ENCODE measurements around the gene SPRY4.
"Not testable (repeated sequence)": the region's sequence is repeated elsewhere in the genome, so short reads cannot be mapped to it uniquely, and the experiment has no call there.

Gene SPRY4, protein sequence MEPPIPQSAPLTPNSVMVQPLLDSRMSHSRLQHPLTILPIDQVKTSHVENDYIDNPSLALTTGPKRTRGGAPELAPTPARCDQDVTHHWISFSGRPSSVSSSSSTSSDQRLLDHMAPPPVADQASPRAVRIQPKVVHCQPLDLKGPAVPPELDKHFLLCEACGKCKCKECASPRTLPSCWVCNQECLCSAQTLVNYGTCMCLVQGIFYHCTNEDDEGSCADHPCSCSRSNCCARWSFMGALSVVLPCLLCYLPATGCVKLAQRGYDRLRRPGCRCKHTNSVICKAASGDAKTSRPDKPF

GRCh38 chr5:142324871-142325724, at the start of gene SPRY4:
Gene SPRY4 (minus strand): TSS chr5:142325021. CDS start chr5:142315108, 9,913 bp downstream.
- peak; percentile 88 for DNase-seq

DNA sequence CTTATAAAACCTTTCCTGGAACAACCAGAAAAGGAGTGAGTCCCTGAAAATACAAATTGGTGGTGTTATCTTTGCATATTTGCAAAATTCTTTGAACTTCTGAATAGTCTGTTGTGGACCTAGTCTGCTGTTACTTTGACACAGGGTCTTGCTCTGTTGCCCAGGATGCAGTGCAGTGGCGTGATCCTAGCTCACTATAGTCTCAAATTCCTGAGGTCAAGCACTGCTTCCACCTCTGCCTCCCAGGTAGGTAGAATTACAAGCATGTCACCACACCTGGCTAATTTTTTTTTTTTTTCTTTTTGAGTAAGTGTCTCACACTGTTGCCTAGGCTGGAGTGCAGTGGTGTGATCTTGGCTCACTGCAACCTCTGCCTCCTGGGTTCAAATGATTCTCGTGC, 43.7 kb upstream of the SPRY4 start:
- no peak for DNase-seq

DNA sequence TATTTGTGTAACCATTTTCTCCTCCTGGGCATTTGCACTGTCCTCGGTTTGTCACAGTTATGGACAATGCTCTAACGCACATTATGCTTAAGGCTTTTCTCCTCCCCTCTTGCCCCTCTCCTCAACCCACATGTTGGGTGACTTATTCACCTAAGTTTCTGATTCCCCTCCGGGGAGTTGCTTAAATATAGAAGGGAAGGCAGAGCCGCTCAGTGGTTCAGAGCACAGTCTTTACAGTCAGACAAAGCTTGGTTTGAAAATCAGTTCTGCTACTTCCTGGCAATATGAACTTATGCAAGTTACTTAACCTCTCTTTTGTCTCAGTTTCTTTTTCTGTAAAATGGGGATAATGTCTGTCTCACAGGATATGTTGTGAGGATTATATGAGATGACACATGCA, 41.2 kb upstream of the SPRY4 start:
- DNase-seq = no peak

DNA sequence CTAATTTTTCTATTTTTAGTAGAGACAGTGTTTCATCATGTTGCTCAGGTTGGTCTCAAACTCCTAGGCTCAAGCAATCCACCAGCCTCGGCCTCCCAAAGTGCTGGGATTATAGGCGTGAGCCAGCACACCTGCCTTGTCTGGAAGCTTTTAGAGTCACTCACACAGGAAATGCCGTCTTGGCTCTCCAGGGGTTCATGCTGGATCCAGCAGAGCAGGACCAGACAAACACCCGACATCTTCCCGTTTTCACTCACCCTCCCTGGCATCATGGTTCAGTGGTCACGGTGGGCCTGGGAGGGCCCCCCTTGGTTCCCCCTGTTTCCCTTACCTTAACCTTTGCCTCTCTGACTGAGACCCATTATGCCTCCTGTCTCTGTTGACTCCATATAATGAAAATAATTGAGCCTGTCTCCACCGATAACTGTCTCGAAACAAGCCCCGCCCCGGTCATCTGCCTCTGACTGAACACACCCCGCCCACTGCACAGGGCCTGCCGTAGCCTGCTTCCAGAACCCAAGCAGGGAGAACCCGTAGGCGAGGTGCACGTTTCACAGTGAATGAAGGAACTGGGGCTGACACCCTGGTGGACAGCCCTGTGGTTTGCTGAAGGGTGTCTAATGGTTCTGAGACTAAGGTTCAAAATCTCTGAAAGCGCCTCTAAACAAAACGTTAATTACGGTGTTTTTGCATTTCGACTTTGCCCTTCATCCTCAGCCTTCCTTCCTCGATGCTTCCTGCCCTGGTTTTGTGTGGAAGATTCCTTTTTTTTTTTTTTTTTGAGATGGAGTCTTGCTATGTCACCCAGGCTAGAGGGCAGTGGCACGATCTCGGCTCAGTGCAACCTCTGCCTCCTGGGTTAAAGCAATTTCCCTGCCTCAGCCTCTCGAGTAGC, 39.7 kb upstream of the SPRY4 start:
- no peak for DNase-seq

DNA sequence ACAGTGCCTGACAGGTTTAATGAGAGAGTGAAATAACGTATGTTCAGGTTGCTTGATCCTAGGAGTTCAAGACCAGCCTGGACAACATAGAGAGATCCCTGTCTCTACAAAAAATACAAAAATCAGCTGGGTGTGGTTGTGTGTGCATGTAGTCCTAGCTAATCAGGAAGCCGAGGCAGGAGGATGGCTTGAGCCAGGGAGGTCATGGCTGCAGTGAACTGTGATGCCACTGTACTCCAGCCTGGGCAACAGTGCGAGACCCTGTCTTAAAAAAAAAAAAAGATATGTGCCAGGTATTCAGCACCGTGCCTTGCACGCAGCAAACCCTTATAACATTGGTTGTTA, 38.8 kb upstream of the SPRY4 start:
- no peak for DNase-seq

DNA sequence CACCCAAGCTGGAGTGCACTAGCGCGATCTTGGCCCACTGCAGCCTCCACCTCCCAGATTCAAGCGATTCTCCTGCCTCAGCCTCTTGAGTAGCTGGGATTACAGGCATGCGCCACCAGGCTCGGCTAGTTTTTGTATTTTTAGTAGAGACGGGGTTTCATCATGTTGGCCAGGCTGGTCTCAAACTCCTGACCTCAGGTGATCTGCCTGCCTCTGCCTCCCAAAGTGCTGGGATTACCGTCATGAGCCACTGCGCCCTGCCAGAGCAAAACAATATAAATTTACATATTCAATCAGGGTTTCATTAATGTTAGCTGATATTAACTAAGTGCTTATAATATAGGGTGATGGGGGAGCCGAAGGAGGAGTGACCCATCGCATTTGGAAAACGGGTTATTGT, 37.4 kb upstream of the SPRY4 start:
- DNase-seq = not testable (repeated sequence)

GRCh38 chr5:142360607-142361120, 35.8 kb upstream of the SPRY4 start:
- no peak for DNase-seq

DNA sequence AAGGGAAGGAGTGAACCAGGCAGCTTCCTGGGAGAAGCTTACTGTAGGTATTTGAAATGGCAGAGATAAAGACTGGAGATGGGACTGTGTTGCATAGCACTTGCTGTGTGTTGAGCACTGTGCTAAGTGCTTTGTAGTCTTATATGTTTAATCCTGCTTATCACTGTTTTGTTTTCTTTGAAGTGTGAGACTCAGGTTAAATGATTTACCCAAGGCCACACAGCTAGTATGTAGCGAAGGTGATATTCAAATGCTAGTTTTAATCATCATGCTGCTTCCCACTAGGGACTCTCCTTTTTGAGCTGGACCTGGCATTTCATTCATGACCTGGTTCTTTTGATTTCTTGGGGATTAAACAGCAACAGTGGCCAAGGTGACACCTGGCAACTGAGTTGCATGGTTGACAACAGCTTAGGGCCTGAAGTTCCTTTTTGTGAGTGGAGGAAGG, 35.3 kb upstream of the SPRY4 start:
- DNase-seq = no peak

GRCh38 chr5:142358648-142359047, 33.8 kb upstream of the SPRY4 start:
- DNase-seq = no peak

GRCh38 chr5:142358121-142358520, 33.3 kb upstream of the SPRY4 start:
- no peak for DNase-seq

DNA sequence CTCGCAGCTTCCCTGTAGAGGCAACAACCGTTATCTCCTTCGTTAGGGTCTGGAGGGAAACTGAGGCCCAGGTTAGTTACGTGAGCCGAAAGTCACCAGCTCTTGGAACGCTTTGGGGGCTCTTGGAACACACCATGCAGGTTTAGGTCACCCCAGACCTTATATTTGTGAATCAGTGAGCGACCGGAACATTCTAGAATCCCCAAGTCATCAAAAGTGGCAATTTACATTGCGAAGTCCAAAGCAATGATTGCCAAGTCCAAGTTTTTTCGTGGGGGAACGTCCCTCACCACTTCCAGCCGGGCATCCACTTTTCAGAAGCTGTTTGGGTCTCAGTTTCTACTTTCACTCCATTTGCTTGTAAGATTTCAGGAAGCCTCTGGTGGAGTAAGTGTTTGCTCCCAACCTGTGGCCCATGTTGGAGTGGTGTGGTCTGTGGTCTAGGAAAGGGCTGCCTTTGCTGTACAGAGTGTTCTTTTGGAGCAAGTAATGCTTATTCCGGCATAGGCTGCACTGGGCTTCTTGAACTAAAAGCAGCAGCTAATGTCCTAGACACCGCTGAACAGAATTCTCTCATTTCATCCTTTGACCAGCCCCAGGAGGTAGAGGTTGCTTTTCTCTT, 32.8 kb upstream of the SPRY4 start:
- DNase-seq = no peak

DNA sequence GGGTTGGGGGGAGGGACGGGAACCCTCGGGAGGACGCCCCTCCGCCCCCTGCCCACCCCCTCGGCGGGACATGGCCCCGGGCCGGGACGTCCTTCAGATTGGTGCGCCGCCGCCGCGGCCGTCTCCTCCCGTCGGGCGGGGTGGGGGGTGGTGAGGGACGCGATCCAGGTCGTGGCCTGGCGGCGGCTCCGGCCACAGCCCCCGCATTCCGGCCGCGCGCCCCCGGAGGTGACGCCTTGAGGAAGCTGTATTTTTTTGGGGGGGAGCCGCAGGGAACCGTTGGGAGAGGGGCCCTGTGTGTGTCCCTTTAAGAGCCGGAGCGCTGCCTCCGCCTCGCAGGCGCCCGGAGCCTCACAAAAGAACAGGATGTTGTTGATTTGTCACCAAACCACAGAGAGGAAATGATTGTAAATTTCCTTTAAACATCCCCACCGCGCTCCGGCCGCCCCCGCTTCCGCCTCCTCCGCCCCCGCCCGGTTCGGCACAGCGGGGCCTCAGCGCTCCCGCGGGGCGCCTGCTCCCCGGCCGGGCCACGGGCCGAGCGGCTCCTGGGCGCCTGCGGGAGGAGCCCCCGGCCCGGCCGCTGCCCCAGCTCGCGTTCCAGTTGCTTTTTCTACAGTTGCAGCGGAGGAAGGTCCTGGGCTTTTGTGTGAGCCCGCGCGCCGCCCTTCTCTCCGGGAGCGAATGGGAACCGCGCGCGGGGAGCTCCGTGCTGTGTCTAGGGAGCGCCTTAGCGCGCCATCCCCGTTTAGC, 32.1 kb upstream of the SPRY4 start:
- peak; percentile 42 for DNase-seq

DNA sequence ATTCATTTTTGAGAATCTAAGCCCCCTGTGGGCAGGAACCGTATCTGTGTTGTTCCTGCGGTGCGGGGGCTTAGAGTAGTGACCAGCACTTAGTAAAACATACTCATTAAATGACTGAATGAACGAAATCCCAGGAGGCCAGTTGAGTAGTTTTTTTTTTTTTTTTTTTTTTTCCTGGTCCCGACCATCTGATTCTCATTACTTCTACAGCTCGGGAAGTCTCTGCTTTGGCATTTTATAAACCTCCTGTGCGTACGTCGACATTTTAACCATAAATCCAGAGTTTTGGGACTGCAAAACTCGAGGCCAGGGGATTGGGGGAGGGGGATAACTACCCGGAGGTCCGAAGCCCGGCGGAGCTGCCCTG, 31.5 kb upstream of the SPRY4 start:
- DNase-seq = no peak

DNA sequence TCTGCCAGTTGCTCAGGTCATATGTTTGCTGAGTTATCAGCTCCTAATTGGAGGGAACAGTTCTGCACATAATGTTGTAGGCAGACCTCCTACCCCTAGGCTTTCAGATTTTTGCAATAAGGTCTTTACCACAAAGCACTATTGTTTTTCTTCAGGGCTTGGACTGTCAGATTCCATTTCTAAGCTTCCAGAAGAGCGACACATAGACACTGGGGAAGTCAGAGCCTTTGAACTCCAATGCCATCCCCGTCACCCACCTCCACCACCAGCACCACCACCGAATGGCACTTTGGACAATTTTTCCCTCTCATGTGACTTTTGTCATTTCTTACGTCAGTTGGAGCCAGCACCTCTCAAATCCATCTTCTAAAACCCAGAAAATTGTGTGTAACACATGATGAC, 28.3 kb upstream of the SPRY4 start:
- no peak for DNase-seq

GRCh38 chr5:142350021-142350420, 25.2 kb upstream of the SPRY4 start:
- DNase-seq = no peak

DNA sequence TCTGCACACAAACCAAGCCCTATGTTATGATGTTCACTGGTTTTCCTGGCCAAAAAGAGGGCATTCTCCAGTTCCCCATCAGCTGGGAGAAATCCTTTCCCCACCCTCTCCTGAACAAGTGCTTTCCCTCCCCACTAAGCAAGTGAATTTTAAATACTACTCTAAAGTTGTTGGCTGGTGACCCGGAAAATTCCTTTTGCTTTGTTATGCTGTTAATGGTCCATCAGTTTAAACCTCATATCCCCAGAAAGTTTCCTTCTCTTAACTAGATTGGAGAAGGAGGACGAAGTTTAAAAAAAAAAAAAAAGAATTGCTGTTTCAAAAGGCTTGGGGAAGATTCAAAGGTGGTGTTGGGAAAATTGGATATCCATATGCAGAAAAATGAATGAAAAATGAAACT, 21.9 kb upstream of the SPRY4 start:
- DNase-seq = no peak

- not testable (repeated sequence) for DNase-seq
Measured at GRCh38 chr5:142344915-142345314, 20.1 kb upstream of the SPRY4 start.

DNA sequence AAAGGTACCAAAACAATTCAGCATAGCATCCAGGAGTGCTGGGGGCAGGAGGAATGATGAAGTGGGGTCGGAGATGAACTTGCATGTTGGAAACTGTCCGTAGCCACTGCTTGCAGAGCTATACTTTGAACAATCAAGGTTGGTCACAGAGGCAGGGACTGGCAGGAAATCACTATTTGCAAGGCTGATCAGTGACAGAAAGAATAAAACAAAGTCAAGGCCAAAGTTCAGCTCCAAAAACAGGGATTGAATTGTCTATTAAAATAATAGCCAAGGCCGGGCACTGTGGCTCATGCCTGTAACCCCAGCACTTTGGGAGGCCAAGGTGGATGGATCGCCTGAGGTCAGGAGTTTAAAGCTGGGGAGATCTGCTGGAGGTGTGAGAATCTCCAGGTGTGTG, 18.7 kb upstream of the SPRY4 start:
- DNase-seq = no peak

DNA sequence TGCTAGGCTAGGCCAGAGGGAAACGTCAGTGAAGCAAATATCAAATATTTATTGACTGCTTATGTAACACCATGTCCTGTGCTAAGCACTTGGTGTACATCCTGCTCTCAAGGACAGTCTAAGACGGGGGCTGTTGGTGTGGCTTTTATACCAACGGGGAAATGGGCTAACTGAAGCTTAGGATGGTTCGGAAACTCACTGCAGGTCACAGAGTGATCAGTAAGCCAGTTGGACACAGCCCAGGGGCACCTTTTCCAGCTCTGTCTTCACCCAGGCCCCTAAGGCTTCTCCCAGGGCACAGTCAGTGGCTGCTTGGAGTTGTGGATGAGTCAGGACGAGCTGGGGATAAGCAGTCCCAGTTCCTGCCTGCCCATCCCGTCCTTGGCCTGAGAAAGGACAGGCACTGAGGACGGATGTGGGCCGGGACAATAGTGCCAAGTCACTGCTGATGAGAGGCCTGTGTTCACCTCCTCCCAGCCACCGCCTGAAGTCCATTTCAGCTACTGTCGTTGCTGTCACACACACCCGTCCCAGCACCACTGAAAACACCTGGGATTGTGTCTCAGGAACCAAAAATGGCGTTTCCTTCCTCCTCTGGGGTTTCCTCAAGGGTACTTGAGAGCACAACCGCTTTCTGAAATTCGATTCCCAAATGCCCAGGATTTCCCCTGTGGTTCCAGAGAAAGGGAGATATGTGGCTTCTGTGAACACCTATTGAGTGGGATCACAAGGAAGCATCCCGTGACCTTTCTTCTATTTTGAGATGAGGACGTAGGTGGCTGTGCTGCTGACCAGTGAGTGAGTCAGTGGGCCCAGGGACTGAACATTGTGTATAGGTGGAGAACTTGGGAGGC, 17.5 kb upstream of the SPRY4 start:
- no peak for DNase-seq

DNA sequence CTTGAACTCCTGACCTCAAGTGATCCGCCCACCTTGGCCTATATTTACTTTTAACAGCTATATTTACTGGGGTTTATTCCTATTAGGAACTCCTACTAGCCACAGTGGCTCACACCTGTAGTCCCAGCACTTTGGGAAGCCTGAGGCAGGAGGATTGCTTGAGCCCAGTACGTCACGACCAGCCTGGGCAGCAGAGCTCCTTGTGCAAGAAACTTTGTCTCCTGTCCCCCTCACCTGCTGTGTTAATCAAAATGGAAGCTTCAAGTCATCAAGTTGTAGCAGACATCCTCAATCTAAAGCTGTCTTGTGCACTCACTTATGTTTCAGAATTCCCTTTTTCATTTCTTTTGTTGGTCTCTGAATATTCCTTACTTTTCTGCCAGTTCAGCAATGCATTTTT, 15.0 kb upstream of the SPRY4 start:
- DNase-seq = no peak

DNA sequence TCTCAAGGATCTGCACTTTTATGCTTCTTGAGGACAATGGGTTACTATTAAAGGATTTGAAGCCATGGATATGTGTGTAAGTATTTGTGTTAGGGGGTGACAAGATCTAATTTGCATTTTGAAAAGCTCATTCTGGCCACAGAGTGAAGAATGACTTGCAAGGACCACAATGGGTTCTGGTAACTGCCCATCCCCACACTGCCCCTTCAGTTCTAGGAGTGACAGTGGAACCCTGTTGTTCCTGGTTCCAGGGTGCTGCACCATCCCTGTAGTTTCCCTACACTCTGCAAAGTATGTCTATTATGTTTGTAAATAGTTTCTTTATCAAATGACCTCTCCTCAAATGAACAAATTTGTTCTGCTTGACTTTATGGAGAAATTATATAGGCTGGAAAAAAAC, 9.7 kb upstream of the SPRY4 start:
- no peak for DNase-seq

Data from NCI-H526 treated with DMSO at 0.1 percent for 48 hours (cell line).